Activated gamma-delta T cell treated with anti-CD3 and anti-CD28 coated beads, Interleukin-2, amount 50 U/mL, for 16 hours (primary cell): ENCODE results near the gene LSAMP.
"Not testable (repeated sequence)": the region's sequence is repeated elsewhere in the genome, so short reads cannot be mapped to it uniquely, and the experiment has no call there.

Source experiments
- DNase-seq: peaks from one replicate; pipeline ENCODE4 v3.0.0-alpha.2; 2020; ENCODE audit warnings: low read depth

Gene LSAMP

DNA sequence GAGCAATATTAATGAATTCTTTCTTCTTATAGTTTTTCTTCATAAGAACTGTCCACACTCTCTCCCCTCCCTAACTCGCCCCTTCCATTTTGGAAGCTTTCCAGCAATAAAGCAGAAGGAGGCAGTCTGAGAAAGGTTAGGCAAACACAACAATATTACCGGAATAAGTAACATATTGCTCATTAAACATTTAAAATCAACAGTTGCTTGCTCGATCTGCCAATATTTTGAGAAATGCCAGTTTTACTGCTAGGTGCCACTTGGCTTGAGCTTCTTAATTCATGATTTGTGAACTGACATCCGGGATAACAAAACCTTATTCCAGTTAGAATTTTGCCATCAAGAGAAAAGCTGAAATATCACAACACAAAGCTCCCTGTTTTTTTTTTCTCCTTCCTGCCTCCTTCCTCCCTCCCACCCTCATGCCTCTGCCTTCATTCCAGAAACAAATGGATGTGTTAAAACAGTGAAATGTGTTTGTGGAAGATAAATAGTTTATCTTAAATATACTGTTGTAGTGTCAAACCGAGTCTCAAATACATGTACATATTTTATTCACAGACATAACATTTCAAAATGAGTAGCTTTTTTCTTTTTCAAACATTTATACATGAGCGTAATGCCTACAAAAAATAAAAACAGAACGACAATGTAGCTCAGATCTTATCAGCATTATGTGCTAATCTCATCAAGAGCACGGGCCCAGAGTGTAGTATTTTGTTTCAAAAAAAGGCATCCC, 568.2 kb downstream of the LSAMP start:
- no peak for DNase-seq

DNA sequence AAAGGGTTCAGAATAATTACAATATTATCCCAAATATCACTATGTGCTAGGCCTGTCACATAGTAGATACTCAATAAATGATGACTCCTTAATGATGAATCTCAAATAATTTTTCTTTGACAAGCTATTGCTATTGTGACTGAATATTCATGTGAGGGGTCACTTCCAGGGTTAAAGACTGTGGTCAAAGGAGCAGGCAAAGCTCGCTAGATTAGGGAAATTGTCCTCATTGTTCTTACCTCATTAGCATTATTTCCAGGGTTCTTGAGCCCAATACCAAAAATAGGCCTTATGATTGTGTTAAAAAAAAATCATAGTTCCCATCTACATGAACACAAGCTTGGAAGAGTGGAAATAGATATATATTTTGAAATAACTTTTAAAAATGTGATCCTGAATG, 569.8 kb downstream of the LSAMP start:
- DNase-seq = no peak

DNA sequence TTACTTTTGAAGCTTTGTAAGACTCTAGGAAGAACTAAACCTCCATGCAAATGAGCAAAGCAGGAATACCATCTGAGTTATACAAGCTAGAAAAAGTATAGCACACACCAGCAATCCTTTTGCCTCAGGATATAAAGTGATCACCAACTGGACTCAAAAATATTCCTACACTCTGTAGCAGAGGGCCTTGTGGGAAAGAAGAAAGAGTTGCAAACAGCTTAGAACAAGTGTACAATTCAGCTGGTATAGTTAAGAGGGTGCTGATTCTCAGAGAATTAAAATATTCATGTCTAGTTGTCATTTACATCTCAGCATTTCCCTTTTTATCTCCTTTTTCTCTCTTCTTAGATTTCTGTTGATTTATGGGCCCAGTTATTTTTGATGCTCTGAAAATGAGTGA, 573.6 kb downstream of the LSAMP start:
- DNase-seq = no peak

DNA sequence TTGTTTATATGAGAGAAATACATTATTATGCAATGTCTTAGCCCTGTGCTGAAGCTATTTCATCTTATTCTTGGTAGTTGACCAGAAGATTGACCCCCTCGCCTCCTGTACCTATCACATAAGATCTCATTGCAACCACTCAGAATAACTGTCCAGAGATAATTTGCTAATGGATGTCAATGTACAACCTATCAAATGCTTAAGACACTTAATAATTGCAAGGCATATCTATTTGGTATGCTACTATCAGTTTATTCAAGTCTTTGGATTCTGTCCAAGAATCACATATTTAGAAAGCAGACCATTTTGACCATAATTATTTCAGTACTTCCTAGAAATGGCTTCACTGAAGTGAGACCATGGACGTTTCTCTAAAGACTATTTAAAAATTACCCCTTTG, 580.4 kb downstream of the LSAMP start:
- DNase-seq = no peak

DNA sequence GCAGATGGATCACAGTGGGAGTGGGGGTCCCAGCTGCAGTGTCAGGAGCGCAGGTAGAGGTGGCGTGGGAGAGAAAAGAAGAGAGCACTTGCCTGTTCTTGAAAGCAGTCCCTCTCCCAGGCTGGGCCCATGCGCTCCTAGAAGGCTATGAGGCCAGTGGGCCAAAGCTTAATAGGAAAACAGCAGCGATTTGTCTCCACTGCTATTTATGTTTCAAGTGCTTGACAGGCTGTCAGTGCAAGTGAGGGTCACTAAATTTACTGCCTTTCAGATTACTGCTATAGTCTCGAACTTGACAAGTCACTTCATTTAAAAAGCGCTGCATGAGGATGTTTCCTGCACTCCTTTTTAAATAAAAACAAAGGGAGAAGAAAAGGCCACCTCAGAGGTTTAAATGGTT, 582.4 kb downstream of the LSAMP start:
- no peak for DNase-seq

- DNase-seq = no peak
These were observed 583.2 kb downstream of the LSAMP start for GRCh38 chr3:115862099-115862498.

DNA sequence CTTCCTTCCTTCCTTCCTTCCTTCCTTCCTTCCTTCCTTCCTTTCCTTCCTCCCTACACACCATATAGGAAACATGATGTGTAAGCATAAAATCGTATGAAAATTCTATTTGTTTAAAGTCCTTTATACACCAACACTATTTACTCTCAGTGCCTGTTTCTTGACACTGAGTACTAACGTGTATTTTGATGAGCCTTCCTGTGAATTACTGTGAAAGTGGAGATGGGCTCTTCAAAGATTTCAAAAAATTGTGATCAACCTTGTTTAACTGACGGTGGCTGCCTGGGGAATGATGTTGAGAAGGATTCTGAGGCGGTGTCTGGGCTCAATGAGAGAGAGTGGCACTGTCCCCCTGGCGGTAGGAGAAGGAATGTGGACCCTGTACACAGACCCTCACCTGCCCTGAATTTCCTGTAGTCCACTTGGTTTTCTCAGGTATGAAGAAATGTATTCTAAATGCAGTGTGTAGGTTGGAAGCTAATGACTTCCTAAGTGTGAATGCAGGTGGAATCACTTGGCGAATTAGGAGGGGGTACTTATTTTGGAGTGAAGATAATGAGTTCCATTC, 584.0 kb downstream of the LSAMP start:
- DNase-seq = no peak

GRCh38 chr3:115860766-115861165, 584.5 kb downstream of the LSAMP start:
- no peak for DNase-seq

DNA sequence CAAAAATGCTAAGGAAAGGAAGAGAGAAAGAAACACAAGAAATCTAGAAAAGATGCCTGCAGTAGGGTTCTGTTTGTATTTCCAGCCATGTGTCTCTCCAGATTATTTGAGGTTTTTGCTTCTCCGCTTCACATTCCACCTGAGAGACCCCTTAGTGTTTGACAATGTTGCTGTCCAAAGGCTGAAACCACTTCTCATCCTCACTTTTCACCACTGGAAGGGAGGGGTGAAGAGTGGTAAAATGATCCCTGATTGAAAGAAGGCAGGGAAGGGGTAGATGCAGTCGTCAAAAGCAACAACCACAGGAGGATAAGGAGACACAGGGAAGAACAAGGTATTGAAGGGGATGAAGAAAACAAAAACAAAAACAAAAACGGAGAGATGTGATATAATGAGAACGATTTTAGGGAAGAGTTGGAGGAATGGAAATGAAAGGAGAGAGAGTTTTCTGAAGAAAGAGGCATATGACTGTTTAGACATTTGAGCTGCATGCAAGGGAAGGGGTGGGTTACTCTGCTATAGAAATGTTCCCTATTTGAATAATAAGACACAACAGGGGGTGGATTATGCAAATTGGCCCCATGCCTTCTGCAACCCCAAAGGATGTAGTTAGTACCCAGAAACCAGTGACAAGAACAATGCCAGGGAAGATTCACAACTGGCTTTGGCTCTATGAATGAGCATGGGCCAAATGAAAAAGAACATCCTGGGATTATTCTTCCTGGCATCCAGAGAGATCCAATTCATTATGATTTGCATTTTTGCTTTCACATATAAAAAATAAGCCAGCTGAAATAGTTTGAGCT, 586.1 kb downstream of the LSAMP start:
- DNase-seq = no peak

- no peak for DNase-seq
These were observed 587.7 kb downstream of the LSAMP start for GRCh38 chr3:115857518-115858136.

DNA sequence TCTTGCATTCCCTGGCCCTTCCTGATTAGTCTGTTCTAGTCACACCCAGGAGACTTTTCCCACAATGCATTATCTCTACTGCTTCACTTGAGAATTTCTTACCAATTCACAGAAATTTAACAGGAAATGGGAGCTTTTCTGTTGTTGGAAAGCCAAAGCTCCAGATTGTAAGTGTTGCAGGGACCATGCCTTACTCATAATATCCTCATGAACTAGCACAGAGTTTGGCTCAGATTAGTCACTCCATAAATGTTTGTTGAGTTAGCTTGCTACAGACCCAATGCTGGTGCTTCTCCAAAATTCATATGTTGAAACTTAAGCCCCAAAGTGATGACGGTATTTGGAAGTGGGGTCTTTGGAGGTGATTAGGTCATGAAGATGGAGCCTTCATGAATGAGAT, 589.4 kb downstream of the LSAMP start:
- no peak for DNase-seq

DNA sequence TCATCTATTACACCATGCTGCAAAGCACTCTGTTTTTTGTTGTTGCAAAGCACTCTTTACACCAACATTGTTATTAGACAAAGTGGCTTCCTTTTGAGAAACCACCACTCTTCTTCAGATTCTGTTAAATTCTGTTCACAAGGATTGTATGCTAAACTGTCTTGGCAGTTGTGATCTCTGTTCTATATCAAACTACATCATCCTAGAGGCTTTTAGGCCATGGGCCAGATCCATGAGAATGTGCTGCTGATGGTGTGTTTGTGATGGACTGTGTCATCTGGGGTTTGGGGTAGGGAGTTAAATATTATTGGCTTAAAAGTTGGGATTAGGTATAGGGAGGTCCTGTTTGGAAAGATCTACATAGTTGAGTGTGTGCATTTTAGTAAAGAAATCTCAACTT, 592.2 kb downstream of the LSAMP start:
- no peak for DNase-seq

- no peak for DNase-seq
These were observed 593.0 kb downstream of the LSAMP start for GRCh38 chr3:115852278-115852677.

- no peak for DNase-seq
These were observed 593.7 kb downstream of the LSAMP start for GRCh38 chr3:115851571-115851970.

DNA sequence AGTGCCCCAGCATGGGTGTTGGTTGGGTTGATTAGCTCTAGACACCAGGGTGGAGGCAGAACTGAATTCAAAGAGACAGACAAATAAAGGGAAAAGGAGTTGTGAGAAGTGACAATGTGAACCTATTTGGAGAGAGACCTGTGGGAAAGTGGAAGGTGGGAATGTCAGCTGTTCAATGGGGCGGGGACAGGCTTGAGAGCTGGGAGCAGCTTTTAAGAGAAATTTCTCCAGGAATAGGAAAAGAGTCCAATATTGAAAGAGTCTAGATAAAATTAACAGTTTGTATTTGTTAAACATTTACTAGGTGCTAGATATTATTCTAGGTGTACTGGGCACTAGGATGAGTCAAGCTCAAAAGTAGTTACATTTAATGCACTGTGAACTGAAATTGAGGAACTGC, 596.6 kb downstream of the LSAMP start:
- DNase-seq = no peak

GRCh38 chr3:115845986-115846385, 599.3 kb downstream of the LSAMP start:
- DNase-seq = no peak

- DNase-seq = not testable (repeated sequence)
These were observed 600.6 kb downstream of the LSAMP start for GRCh38 chr3:115844729-115845128.

DNA sequence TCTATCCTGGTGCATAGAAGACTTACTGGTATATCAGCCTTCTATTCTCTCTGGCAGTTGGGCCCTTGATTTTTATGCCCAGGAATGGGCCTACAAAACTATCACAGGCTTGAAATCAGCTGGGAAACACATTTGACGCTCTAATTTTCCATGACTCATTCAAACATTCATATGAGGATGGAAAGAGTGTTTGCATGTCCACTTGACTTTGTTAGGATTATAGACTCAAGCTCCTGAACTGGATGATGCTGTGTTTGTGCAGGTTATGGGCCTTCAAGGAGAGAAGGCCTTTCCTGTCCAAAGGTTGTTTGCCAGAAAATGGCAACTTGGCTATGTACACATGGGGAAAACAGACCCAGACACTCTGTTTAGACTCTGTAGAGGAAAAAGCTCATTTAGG, 602.1 kb downstream of the LSAMP start:
- DNase-seq = no peak

DNA sequence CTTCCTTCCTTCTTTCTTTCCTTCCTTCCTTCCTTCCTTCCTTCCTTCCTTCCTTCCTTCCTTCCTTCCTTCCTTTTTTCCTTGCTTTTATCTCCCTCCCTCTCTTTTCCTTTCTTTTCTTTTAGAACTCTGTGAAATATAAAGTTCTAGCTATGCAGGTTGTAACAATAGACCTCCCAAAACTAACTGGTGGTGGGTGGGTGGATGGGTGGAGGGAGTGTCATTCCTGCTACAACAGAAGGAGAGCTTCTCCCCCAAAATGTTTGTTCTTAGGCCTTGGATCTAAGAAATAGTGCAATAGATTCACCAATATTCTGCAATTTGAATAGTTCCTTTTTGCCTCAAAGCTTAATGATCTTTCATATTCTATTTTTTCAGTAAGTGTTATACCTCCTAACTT, 606.0 kb downstream of the LSAMP start:
- DNase-seq = no peak

- no peak for DNase-seq
These were observed 606.5 kb downstream of the LSAMP start for GRCh38 chr3:115838786-115839185.

GRCh38 chr3:115836944-115837343, 608.3 kb downstream of the LSAMP start:
- no peak for DNase-seq

DNA sequence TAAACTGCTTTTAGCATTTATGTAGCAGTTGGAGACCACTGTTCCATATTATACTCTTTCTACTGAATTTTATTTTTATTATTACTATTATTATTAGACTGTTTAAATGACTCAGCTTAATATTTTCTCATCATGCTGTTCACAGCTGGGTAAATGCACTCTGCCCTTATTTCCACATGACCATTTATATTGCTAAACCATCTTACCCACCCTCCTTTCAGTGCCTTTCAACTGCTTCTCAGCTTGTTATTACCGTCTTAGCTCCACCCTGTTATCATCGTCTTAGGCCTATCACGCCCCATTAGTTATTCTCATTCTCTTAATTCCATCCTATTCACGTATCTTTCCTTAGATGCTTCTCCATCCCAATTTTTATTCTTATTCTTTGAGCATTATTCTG, 609.3 kb downstream of the LSAMP start:
- no peak for DNase-seq

- DNase-seq = no peak
These were observed 611.2 kb downstream of the LSAMP start for GRCh38 chr3:115834068-115834467.
